Left ventricle myocardium inferior (tissue), 1 donor: ENCODE data around the gene CACNA1C. TPM values are rescaled to one million over a fixed set of nuclear protein-coding genes. Genes with fewer than 3 reads are reported as not detected.
A peak's percentile ranks its signal among the peaks of the same experiment; 100 is the strongest.

ENCODE experiments used
- DNase-seq: peaks from one replicate; pipeline ENCODE4 v3.0.0-alpha.2; 2020
- H3K27ac ChIP-seq: fragments of 200-600 bp; replicated peaks from 2 replicates; pipeline ENCODE4 v1.8.0; 2021
- H3K27me3 ChIP-seq: fragments of 200-600 bp; 2 replicates; pipeline ENCODE4 v1.8.0; 2021; ENCODE audit warnings: low read depth
- H3K36me3 ChIP-seq: fragments of 200-600 bp; 2 replicates; pipeline ENCODE4 v1.8.0; 2021
- H3K4me1 ChIP-seq: fragments of 200-600 bp; 2 replicates; pipeline ENCODE4 v1.8.0; 2021
- H3K4me3 ChIP-seq: fragments of 200-600 bp; 2 replicates; pipeline ENCODE4 v1.8.0; 2021; ENCODE audit warnings: mild to moderate bottlenecking, moderate library complexity
- H3K9me3 ChIP-seq: fragments of 200-600 bp; replicated peaks from 2 replicates; pipeline ENCODE4 v1.8.0; 2021
- intact Hi-C: fragments of 100-400 bp; cut with micrococcal nuclease; formaldehyde crosslinking; loops from one replicate; pipeline ENCODE4 v1.11.0; 2022
- total RNA-seq: library from RNA; stranded (reverse); fragmentation: NEBNext Ultra II Directional; extraction: Animal tissue kit (Norgen Biotek cat#: 25700); gene quantifications from one replicate; pipeline ENCODE4 v1.2.1, GENCODE V29; 2021
- TF ChIP-seq, protein P1 (sequence below): fragments of 200-600 bp; IDR thresholded peaks from 2 replicates; pipeline ENCODE4 v1.8.0; 2021; ENCODE audit warnings: antibody characterized with exemption, mild to moderate bottlenecking, borderline replicate concordance
- donor health status: DM: no; HTN: yes; CAD: no; lungs with severe emphysema.

The CACNA1C gene
- total RNA-seq, 1 donor from 2014 or later = 137 TPM

DNA sequence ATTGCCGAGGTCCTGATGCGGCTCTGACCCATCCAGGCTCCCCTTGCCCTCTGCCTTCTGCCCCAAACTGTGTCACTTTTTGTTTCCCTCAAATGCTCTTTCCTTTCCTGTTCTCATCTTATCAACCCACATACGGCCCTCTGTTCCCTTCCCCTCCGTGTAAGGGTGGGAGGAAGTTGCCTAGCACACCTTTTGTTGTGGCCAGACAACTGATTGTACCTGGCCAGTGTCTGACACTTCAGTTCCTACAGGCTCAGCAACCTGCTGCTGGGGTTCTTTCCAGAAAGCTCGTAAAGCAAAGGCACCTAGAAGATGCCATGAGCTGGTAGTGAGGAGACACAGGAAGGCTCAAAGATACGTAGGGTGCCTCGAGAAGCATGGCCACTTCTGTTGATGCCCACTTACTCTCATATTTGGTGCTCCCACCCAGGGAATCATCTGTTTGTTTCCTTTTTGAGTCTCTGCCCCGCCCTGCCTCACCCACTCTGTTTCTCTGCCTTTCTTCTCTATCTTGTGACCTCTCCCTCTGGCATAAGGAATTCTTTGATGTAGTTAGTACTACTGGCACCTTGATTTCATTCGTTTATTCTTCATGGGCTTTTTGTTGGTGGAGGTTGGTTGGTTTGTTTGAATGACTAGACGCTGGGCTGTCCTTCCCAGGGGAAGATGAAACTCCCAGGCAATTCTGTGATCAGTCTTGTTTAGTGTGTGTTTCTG, 589.5 kb downstream of the CACNA1C start:
- TF ChIP-seq, protein P1, sequence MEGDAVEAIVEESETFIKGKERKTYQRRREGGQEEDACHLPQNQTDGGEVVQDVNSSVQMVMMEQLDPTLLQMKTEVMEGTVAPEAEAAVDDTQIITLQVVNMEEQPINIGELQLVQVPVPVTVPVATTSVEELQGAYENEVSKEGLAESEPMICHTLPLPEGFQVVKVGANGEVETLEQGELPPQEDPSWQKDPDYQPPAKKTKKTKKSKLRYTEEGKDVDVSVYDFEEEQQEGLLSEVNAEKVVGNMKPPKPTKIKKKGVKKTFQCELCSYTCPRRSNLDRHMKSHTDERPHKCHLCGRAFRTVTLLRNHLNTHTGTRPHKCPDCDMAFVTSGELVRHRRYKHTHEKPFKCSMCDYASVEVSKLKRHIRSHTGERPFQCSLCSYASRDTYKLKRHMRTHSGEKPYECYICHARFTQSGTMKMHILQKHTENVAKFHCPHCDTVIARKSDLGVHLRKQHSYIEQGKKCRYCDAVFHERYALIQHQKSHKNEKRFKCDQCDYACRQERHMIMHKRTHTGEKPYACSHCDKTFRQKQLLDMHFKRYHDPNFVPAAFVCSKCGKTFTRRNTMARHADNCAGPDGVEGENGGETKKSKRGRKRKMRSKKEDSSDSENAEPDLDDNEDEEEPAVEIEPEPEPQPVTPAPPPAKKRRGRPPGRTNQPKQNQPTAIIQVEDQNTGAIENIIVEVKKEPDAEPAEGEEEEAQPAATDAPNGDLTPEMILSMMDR = no peak
- no peak for DNase-seq
- H3K27ac ChIP-seq = peak overlapping the region; percentile 72

DNA sequence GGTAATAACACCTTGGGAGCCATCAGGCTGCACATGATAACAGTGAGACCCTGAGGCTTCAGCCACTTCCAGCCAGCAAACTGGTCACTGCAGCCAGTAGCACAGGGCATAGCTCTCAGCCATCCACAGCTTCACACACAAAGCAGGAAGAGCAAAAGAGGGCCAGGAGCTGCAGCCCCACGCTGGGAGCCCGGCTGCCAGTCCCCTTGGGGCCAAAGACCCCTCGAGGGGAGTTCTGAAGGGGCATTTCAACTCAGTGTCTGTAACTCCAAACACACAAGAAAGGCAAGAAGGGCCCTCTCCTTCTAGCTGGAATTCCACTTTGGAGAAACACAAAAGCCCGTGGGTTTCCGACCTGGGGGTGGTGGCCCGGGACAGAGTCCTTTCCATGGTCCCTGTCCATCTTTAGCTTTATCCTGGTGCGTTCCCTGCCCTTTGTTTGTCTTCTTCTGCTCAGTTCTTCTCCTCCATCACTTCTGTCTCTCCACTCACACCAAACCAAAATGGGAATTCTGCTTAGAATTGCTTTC, 590.2 kb downstream of the CACNA1C start:
- TF ChIP-seq, protein P1 = no peak
- Histone ChIP-seq H3K4me1 (peaks cover 33% of the 10 kb centered on the region), H3K27me3 (no peaks in the 10 kb centered on the region), H3K27ac (no peak overlapping the region), H3K4me3 (no peak overlapping the region), H3K9me3 (no peaks in the 10 kb centered on the region), H3K36me3 (no peaks in the 10 kb centered on the region)
- no peak for DNase-seq
- intact Hi-C loops = no loop called here

More for the DNA sequence above, 589.5 kb downstream of the CACNA1C start:
- H3K36me3 ChIP-seq = no peaks in the 10 kb centered on the region
- H3K4me3 ChIP-seq = no peak overlapping the region
- peaks cover 33% of the 10 kb centered on the region for H3K4me1 ChIP-seq
- intact Hi-C loops = no loop called here
- no peaks in the 10 kb centered on the region for H3K27me3 ChIP-seq
- H3K9me3 ChIP-seq = no peaks in the 10 kb centered on the region

DNA sequence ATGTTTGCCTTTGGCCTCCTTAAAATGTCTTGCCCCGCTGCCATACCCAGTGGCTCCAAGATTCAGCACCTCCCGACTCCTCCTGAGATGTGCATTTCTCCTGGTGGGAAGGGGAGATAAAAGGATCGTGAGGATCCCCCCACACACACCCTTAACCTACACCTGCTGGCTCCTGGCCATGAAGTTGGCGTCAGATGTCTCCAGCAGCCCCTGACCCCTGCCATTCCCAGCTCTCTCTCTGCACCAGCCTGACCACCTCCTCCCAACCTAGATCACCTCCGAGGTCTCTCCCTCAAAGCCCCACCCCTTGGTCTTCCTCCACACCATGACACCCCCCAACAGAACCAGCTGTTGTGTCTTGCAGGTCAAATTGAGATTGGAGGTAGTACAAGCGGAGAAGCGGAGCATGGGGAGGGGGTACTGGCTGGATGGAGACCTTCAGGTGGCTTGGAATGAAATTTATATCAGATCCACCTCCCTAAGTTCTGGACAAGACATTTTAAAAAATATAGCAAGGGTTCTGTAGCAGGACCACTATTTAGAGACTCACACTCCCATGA, 590.9 kb downstream of the CACNA1C start:
- Histone ChIP-seq H3K36me3 (no peaks in the 10 kb centered on the region), H3K9me3 (no peaks in the 10 kb centered on the region), H3K27ac (no peak overlapping the region), H3K27me3 (no peaks in the 10 kb centered on the region), H3K4me3 (no peak overlapping the region), H3K4me1 (peaks cover 33% of the 10 kb centered on the region)
- TF ChIP-seq, protein P1 = no peak
- intact Hi-C loops = no loop called here
- DNase-seq = no peak

DNA sequence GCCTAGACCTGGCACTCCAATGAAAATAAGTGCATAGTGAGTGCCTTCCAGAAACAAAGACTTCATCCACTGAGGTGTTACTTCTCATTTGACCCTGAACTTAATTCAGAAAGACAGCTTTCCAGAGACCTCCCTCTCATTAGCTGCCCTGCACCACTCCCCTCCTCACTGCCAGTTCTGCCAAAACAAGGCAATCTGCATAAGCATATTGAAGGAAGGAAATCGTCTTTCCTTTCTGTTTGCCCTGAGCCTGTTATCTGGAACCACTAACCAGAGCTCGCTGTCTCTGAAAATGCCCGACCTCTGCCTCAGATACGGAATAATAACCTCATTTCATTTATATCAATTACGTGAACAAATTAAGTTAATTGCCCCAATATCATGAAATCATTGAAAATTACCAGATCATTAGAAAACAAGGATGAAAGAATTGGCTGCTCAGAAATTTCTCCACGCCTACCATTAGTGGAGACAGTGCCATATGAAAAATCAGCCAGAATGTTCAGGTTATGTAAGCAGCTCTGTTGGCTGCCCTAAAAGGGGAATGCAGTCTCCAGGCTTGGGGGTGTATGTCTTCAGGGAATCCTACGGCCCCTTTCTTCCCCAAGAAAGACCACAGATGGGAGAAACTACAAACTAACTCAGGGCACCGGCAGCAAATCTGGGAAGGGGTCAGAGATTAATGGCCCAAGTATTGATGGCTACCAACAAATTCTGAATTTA, 592.1 kb downstream of the CACNA1C start:
- intact Hi-C loops = no loop called here
- H3K36me3 ChIP-seq = no peaks in the 10 kb centered on the region
- no peak overlapping the region for H3K4me3 ChIP-seq
- DNase-seq = no peak
- H3K9me3 ChIP-seq = no peaks in the 10 kb centered on the region
- peaks cover 33% of the 10 kb centered on the region for H3K4me1 ChIP-seq
- TF ChIP-seq, protein P1 = no peak
- H3K27me3 ChIP-seq = no peaks in the 10 kb centered on the region
- no peak overlapping the region for H3K27ac ChIP-seq

DNA sequence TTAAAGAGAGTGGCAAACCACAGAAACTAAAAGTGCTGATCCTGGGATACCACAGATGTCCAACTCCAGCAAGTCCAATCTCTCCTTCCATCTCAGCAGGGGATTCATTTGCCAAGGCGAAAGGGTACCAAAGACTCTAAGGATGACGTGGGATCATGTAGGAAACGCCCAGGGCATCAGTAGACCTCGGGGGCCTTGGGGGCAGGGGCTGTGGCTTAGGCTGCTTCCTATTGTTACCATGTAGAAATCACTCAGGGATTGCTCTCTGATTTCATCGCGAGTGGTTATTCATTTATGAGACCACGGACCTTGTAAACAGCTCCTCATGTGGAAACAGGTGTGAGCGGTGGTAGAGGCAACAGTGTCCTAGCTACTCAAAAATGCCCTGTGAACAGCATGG, 592.7 kb downstream of the CACNA1C start:
- no peaks in the 10 kb centered on the region for H3K36me3 ChIP-seq
- no peaks in the 10 kb centered on the region for H3K9me3 ChIP-seq
- intact Hi-C loops = no loop called here
- H3K4me1 ChIP-seq = peaks cover 28% of the 10 kb centered on the region
- TF ChIP-seq, protein P1 = no peak
- no peak overlapping the region for H3K4me3 ChIP-seq
- DNase-seq = no peak
- no peaks in the 10 kb centered on the region for H3K27me3 ChIP-seq
- no peak overlapping the region for H3K27ac ChIP-seq
